Measurements from ENCODE around the gene DPP9.
A peak's percentile ranks its signal among the peaks of the same experiment; 100 is the strongest.

The DPP9 gene

GRCh38 chr19:4662812-4663211, 60.8 kb downstream of the DPP9 start:
- no peak for TF ChIP-seq CTCF (IDR thresholded peaks at IDR 0.05; ENCODE audit: control insufficient read depth, insufficient read depth, low read depth, low read length, missing control alignments)
- H3K4me3 ChIP-seq (ENCODE audit: control insufficient read depth, low read depth, low read length): no peak overlapping the region
- DNase-seq (ENCODE audit: low read depth): no peak

- no peak overlapping the region for H3K4me3 ChIP-seq (ENCODE audit: control insufficient read depth, low read depth, low read length)
- no peak for TF ChIP-seq CTCF (IDR thresholded peaks at IDR 0.05; ENCODE audit: control insufficient read depth, insufficient read depth, low read depth, low read length, missing control alignments)
- DNase-seq (ENCODE audit: low read depth): no peak
These were observed 61.5 kb downstream of the DPP9 start for GRCh38 chr19:4662020-4662695.

DNA sequence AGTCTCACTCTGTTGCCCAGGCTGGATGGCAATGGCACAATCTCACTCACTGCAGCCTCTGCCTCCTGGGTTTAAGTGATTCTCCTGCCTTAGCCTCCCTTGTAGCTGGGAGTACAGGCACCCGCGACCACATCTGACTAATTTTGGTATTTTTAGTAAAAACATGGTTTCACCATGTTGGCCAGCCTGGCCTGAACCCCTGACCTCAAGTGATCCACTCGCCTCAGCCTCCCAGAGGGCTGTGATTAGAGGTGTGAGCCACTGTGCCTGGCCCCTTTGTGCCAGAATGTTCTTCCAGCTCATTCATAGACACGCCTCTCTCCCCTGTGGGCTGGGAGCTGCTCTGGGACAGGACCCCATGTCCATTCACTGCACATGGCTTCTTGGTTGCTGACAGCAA, 62.6 kb downstream of the DPP9 start:
- no peak for TF ChIP-seq CTCF (IDR thresholded peaks at IDR 0.05; ENCODE audit: control insufficient read depth, insufficient read depth, low read depth, low read length, missing control alignments)
- no peak overlapping the region for H3K4me3 ChIP-seq (ENCODE audit: control insufficient read depth, low read depth, low read length)
- DNase-seq (ENCODE audit: low read depth): no peak

DNA sequence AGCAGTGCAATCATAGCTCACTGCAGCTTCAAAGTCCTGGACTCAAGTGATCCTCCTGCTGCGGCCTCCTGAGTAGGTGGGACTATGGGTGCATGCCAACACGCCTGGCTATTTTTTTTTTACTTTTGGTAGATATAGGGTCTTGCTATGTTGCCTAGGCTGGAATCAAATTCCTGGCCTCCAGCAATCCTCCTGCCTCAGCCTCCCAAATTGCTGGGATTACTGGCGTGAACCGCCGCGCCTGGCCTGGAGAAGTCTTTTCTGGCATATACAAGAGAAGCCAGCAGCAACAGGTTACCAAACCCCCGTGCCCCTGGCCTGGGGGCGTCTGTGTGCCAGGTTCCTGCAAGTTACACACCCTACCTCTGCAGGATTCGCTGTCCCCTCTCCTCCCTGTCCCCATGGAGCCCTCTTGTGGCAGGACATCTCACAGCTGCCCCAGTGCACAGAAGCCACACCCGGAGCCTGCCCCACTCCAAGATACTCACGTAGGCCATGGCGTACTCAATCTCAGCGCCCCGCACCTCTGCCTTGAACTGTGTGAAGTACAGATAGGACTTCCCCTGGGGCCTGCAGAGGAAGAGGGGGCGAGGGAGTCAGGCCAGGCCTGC, 63.4 kb downstream of the DPP9 start:
- DNase-seq (ENCODE audit: low read depth): no peak
- peak; percentile 10 for TF ChIP-seq CTCF (IDR thresholded peaks at IDR 0.05; ENCODE audit: control insufficient read depth, insufficient read depth, low read depth, low read length, missing control alignments)
- H3K4me3 ChIP-seq (ENCODE audit: control insufficient read depth, low read depth, low read length): no peak overlapping the region

DNA sequence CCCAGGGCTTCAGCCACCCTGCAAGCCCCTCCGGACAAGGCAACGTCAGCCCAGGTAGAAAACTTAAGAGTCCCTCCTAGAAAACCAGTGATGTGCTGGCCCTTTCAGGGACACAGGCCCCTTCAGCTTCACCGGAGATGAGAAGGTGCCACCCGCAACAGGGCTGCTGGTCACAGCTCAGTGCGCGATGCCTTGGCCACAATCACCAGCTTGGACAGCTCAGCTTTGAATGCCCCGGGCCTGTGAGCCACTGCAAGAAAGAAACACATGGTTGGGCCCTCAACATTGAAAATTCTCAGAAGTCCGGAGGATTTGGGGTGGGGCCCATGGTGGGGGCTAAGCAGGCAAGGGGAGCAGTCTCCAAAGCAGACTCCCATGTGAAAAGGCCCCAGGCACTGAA, 65.8 kb downstream of the DPP9 start:
- no peak overlapping the region for H3K4me3 ChIP-seq (ENCODE audit: control insufficient read depth, low read depth, low read length)
- no peak for DNase-seq (ENCODE audit: low read depth)
- TF ChIP-seq CTCF (IDR thresholded peaks at IDR 0.05; ENCODE audit: control insufficient read depth, insufficient read depth, low read depth, low read length, missing control alignments): no peak

DNA sequence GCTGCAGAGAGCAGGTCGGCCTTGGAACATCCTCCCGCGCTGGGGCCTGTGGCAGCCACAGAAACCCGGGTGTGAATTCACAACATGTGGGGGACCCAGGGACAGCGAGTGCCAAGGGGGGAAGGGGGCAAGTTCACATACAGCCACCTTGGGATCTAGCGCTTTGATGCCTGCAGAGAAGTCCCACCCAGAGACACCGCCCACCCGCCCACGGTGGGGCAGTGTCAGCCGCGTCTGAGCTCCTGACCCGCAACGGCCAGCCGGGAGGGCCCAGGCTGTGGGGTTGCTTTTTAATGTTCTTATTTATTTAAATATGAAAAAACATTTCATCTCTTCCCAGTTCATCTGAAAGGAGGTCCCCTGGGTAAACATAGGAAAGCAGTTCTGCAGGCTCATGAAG, 66.4 kb downstream of the DPP9 start:
- no peak for TF ChIP-seq CTCF (IDR thresholded peaks at IDR 0.05; ENCODE audit: control insufficient read depth, insufficient read depth, low read depth, low read length, missing control alignments)
- H3K4me3 ChIP-seq (ENCODE audit: control insufficient read depth, low read depth, low read length): no peak overlapping the region
- DNase-seq (ENCODE audit: low read depth): no peak

Data from AG09309 (cell line).